Fibroblast of villous mesenchyme (primary cell): ENCODE measurements around the gene DYNC1LI2. TPM values are rescaled to one million over a fixed set of nuclear protein-coding genes. Genes with fewer than 3 reads are reported as not detected.

Source experiments
- DNase-seq: peaks from one replicate; pipeline ENCODE4 v3.0.0-alpha.2; 2010; ENCODE audit warnings: low read depth
- H3K4me3 ChIP-seq: 2 replicates; pipeline ENCODE4 v1.5.1; 2011; ENCODE audit warnings: low read depth, mild to moderate bottlenecking, low read length
- total RNA-seq: library from RNA; depleted of rRNA; stranded (reverse); fragments of >200 nt; gene quantifications from 2 replicates; pipeline ENCODE4 v1.2.3, GENCODE V29; 2012
- TF ChIP-seq, protein P1 (sequence below): IDR thresholded peaks from 2 replicates; pipeline ENCODE4 v1.5.1; 2012; ENCODE audit warnings: low read depth, mild to moderate bottlenecking, low read length; ENCODE audit not compliant: insufficient read depth

The DYNC1LI2 gene
- total RNA-seq, 1 donor: 146 TPM

DNA sequence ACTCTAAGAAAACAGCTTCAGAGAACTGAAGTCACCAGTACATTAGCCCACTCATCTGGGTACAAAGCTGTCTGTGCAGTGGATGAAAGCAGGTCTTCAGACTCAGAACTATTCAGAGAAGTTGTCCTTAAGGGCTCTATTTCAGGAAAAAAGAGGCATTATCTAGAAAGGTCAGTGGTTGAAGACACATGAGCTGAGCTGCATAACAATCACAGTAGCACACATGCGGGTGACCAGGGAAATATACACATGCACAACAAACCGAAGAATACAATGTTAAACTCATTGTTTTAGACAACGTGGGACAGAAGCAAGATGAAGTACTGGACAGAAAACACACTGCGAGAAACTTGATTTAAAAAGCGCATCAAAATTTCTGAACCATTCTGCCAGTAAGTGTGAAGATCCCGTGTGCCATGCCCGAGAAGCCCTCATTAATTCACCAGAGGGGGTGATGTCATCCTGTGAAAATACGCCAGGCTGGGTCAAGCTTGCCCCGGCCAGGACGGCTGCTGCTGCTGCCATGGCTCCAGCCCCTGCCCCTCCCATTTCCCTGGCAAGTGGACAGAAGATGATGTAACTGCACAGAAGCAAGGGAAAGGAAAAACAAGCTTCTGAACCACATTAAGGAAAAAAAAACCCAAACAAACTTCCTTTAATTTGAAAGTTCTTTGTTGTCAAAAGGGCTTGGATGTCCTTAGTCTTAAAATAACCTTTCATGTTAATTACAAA lies 10.1 kb downstream of the DYNC1LI2 start:
- H3K4me3 ChIP-seq: no peak overlapping the region
- peak; percentile 94 for DNase-seq
- TF ChIP-seq, protein P1, sequence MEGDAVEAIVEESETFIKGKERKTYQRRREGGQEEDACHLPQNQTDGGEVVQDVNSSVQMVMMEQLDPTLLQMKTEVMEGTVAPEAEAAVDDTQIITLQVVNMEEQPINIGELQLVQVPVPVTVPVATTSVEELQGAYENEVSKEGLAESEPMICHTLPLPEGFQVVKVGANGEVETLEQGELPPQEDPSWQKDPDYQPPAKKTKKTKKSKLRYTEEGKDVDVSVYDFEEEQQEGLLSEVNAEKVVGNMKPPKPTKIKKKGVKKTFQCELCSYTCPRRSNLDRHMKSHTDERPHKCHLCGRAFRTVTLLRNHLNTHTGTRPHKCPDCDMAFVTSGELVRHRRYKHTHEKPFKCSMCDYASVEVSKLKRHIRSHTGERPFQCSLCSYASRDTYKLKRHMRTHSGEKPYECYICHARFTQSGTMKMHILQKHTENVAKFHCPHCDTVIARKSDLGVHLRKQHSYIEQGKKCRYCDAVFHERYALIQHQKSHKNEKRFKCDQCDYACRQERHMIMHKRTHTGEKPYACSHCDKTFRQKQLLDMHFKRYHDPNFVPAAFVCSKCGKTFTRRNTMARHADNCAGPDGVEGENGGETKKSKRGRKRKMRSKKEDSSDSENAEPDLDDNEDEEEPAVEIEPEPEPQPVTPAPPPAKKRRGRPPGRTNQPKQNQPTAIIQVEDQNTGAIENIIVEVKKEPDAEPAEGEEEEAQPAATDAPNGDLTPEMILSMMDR: no peak

DNA sequence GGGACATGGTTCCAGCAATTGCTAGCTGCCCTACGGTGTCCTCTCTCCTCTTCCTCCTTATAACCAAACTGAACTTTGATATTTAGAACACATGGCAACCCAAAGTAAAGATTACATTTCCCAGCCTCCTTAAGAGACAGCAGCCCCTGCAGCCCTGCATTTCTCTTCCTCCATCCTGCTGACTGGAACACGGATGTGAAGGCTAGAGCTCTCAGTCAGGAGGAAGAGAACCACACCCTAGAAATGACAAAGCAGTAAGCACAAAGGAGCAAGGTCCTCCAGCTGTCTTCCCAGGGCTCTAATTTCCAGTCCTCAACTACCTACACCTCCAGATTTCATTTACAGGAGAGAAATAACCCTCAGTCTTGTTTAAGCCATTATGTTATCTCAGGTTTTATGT lies 10.9 kb downstream of the DYNC1LI2 start:
- peak; percentile 17 for DNase-seq
- TF ChIP-seq, protein P1: no peak
- no peak overlapping the region for H3K4me3 ChIP-seq

GRCh38 chr16:66740010-66740409 lies 11.4 kb downstream of the DYNC1LI2 start:
- peak; percentile 41 for DNase-seq
- TF ChIP-seq, protein P1: peak; percentile 72
- no peak overlapping the region for H3K4me3 ChIP-seq

DNA sequence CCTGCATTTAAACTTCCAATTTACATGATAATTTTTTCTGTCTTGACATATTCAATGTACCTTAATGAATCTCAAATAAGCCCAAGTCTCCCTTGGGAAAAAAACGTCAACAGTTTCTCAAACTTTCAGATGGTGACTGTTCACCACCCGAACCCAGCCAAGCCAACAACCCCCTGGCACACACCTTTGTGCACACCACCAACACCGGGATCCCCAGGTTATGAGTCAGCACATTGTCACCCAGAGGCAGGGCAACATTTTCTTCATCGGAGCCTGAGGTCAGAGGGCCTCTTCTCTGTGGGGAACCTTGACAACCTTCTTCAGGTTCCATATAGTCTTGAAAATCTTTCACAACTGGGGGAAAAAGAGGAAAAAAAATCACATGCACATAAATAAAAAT lies 15.5 kb downstream of the DYNC1LI2 start:
- no peak overlapping the region for H3K4me3 ChIP-seq
- TF ChIP-seq, protein P1: no peak
- no peak for DNase-seq

GRCh38 chr16:66731101-66731500 lies 20.3 kb downstream of the DYNC1LI2 start:
- no peak for DNase-seq
- TF ChIP-seq, protein P1: no peak
- H3K4me3 ChIP-seq: no peak overlapping the region

DNA sequence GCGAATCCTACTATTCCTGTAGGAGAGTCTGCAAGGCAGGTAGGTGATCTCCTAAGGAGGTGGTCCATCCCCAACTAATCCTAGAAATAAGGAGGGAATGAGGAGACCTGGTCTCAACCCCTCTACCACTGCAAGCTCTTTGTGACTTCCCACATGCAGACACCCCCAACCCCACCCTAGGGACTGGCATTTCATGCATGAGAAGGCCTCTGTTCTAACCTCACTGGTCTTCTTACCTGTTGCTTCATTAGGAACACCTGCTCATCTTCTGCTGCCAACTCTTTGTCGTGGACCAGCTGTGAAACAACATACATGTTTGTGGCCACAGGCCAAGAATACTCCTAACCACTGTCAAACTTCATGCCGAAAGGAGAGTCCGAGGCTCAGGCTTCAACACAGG lies 22.6 kb downstream of the DYNC1LI2 start:
- no peak overlapping the region for H3K4me3 ChIP-seq
- DNase-seq: no peak
- TF ChIP-seq, protein P1: no peak

DNA sequence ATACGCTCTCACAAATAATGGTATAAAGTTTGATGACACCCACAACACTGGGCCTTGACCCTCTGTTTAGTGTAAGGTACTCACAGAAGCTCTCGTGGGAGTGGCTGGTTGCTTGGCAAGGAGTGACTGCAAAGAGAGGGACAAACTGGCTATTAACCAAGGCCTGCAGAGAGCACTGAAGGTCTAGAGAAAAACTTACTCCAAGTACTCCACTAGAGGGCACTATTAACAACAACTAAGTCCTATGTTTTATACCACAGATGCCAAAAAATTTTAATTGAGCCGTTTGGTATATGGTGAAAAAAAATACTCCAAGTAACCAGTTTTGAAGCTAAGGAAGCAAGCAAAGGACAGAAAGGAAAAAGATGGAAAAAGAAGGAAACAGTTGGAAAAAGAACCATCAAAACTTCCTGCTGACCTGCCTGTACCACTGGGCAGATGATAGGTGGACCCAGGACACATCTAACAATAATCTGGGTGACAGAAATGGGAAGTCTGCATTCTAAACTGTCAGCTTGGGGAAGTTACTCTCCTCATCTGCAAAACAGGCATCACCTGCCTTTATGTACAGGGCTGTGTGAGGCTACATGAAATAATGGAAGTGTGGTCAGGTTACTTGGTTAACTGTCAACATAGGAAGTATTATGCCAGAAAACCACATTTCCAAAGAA lies 23.2 kb downstream of the DYNC1LI2 start:
- peak; percentile 65 for DNase-seq
- H3K4me3 ChIP-seq: no peak overlapping the region
- TF ChIP-seq, protein P1: peak; percentile 63
